Thyroid gland (tissue), 4 donors: ENCODE measurements around the gene ZBTB18. TPM values are rescaled to one million over a fixed set of nuclear protein-coding genes. Genes with fewer than 3 reads are reported as not detected.

Experiments used
- DNase-seq, 2 donors: peaks; one replicate each; pipeline ENCODE4 v3.0.0-alpha.2; 2019
- H3K27ac ChIP-seq, 3 donors: fragments of 200-600 bp; sonication (generic); 1 replicate in 2 of 3; 2 replicates in 1 of 3; pipeline ENCODE4 v1.5.1; 2016 to 2019; ENCODE audit warnings: mild to moderate bottlenecking in 1 of 3, moderate library complexity in 1 of 3
- H3K27me3 ChIP-seq: fragments of 200-600 bp; sonication (generic); one replicate; pipeline ENCODE4 v1.5.1; 2019
- H3K36me3 ChIP-seq, 2 donors: fragments of 200-600 bp; sonication (generic); one replicate each; pipeline ENCODE4 v1.5.1; 2016 to 2019
- H3K4me1 ChIP-seq, 2 donors: fragments of 200-600 bp; sonication (generic); one replicate each; pipeline ENCODE4 v1.5.1; 2017 to 2019
- H3K4me3 ChIP-seq, 3 donors: fragments of 200-600 bp; sonication (generic); replicated peaks in 1 of 3; 1 replicate in 2 of 3; 2 replicates in 1 of 3; pipeline ENCODE4 v1.5.1; 2016; ENCODE audit warnings: mild to moderate bottlenecking in 1 of 3
- H3K9me3 ChIP-seq: fragments of 200-600 bp; sonication (generic); one replicate; pipeline ENCODE4 v1.5.1; 2017
- CTCF ChIP-seq, 6 experiments: fragments of 200-600 bp in 3 of 6; fragments of 450-650 bp in 3 of 6; sonication (generic) in 3 of 6; IDR thresholded peaks; one replicate each; pipeline ENCODE4 v1.5.1; 2016 to 2019; ENCODE audit warnings: antibody characterized with exemption in 6 of 6, mild to moderate bottlenecking in 2 of 6, inconsistent platforms in 1 of 6, moderate library complexity in 1 of 6
- POLR2A ChIP-seq, 2 donors: fragments of 450-650 bp; IDR thresholded peaks; one replicate each; pipeline ENCODE4 v1.6.1; 2017; ENCODE audit warnings: antibody characterized with exemption in 2 of 2, mild to moderate bottlenecking in 2 of 2, moderate library complexity in 1 of 2
- WGBS, 2 donors: methylation state at CpG; one replicate each; pipeline ENCODE4 v1.1.5; 2017; 5-methylcytosine and 5-hydroxymethylcytosine counted together
- intact Hi-C: fragments of 100-400 bp; cut with DNase I; formaldehyde crosslinking; loops from one replicate; pipeline ENCODE4 v1.15.1; 2023
- total RNA-seq, 4 donors: library from RNA; depleted of rRNA; stranded (reverse); fragments of >200 nt; gene quantifications; one replicate each; pipeline ENCODE4 v1.2.3, GENCODE V29; 2016

ZBTB18 gene
- total RNA-seq, 4 donors from 2014 or later: 15.5 to 20.6 (median 18.3) TPM

DNA sequence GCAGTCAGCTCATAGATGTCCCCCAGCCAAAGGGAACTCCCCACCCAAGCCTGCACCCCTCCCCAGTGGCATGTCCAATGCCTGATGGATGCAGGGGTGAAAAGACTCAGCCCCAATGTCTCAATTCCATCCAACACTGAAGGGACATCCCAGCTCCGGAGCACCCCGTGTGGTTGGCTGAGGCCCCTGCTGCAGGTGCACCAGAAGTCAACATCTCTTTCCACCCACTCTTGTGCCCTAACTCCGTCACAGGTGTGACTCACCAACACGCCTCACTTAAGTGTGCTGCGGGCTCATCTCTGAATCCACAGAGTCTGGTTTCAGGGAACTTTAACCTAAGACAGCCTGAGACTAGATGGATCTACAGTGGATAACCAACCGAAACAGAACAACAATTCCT lies 40.9 kb upstream of the ZBTB18 start:
- intact Hi-C loops: no loop called here
- WGBS, 2 donors: 62 to 91% methylated on average over 6 of the region's 6 CpGs
- no peaks in the 10 kb centered on the region for H3K9me3 ChIP-seq
- no peaks in the 10 kb centered on the region for H3K36me3 ChIP-seq
- TF ChIP-seq POLR2A (IDR thresholded peaks at IDR 0.05) (no peak), CTCF (IDR thresholded peaks at IDR 0.05) (no peak)
- H3K27me3 ChIP-seq: no peaks in the 10 kb centered on the region
- H3K27ac ChIP-seq: no peak overlapping the region
- H3K4me1 ChIP-seq: no peaks in the 10 kb centered on the region
- no peak overlapping the region for H3K4me3 ChIP-seq
- DNase-seq: no peak

DNA sequence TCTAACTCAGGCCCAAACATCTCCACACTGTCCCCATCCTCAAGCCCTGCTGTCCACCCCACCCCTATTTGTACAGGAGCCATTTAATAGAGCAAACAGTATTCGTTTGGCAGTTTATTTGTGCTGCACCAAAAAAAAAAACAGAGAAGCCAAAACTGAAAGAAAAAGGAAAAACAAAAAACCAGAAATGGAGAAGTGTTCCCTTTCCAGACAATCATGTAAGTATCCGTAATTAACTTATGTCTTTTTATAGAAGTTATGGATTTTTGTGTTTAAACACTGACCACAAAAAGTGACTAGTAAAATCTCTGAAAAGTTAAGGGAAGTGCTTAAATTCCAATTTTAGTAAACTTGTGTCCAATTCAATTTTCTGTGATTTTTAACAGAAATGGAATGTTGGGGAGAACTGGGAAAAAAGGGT lies 40.4 kb upstream of the ZBTB18 start:
- no peak overlapping the region for H3K27ac ChIP-seq
- TF ChIP-seq POLR2A (IDR thresholded peaks at IDR 0.05): no peak
- no peak for TF ChIP-seq CTCF (IDR thresholded peaks at IDR 0.05)
- 40 to 50% methylated on average over 2 of the region's 2 CpGs for WGBS, 2 donors
- no peaks in the 10 kb centered on the region for H3K27me3 ChIP-seq
- H3K4me3 ChIP-seq: no peak overlapping the region
- H3K36me3 ChIP-seq: no peaks in the 10 kb centered on the region
- H3K4me1 ChIP-seq: no peaks in the 10 kb centered on the region
- intact Hi-C loops: no loop called here
- no peak for DNase-seq
- no peaks in the 10 kb centered on the region for H3K9me3 ChIP-seq

DNA sequence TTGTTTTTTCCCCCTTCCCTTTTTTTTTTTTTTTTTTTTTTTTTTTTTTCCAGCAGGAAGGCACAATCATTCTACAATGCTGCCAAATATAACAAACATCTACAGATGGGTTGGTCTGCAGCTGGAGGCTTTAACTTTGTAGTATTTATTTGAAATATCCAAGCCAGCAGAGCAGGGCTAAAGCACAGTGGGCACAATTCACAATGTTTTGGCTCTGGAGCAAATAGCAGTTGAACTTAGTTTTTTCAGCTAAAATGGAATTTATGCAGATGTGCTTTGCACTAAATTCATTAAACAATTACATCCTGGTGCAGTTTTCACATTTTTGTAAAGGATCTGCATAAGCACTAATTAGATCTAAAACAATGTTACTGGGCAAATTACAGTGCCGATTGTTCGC lies 39.8 kb upstream of the ZBTB18 start:
- no peaks in the 10 kb centered on the region for H3K9me3 ChIP-seq
- no peak overlapping the region for H3K27ac ChIP-seq
- intact Hi-C loops: no loop called here
- no peaks in the 10 kb centered on the region for H3K4me1 ChIP-seq
- H3K27me3 ChIP-seq: no peaks in the 10 kb centered on the region
- WGBS, 2 donors: 74 to 80% methylated on average over 2 of the region's 2 CpGs
- no peak overlapping the region for H3K4me3 ChIP-seq
- no peak for DNase-seq
- H3K36me3 ChIP-seq: no peaks in the 10 kb centered on the region
- TF ChIP-seq POLR2A (IDR thresholded peaks at IDR 0.05): no peak
- TF ChIP-seq CTCF (IDR thresholded peaks at IDR 0.05): no peak

GRCh38 chr1:244011786-244012185 lies 39.3 kb upstream of the ZBTB18 start:
- Histone ChIP-seq H3K4me3 (no peak overlapping the region), H3K27me3 (no peaks in the 10 kb centered on the region), H3K4me1 (no peaks in the 10 kb centered on the region), H3K27ac (no peak overlapping the region), H3K36me3 (no peaks in the 10 kb centered on the region), H3K9me3 (no peaks in the 10 kb centered on the region)
- intact Hi-C loops: no loop called here
- TF ChIP-seq CTCF (IDR thresholded peaks at IDR 0.05): no peak
- TF ChIP-seq POLR2A (IDR thresholded peaks at IDR 0.05): no peak
- DNase-seq: no peak
- WGBS, 2 donors: 36 to 50% methylated on average over 6 of the region's 6 CpGs

GRCh38 chr1:244012202-244012601 lies 38.9 kb upstream of the ZBTB18 start:
- DNase-seq: no peak
- intact Hi-C loops: no loop called here
- H3K27me3 ChIP-seq: no peaks in the 10 kb centered on the region
- no peak overlapping the region for H3K27ac ChIP-seq
- 39 to 58% methylated on average over 8 of the region's 8 CpGs for WGBS, 2 donors
- H3K4me1 ChIP-seq: no peaks in the 10 kb centered on the region
- H3K9me3 ChIP-seq: no peaks in the 10 kb centered on the region
- no peak for TF ChIP-seq POLR2A (IDR thresholded peaks at IDR 0.05)
- TF ChIP-seq CTCF (IDR thresholded peaks at IDR 0.05): no peak
- H3K36me3 ChIP-seq: no peaks in the 10 kb centered on the region
- H3K4me3 ChIP-seq: no peak overlapping the region
